SU-DHL-6 (cell line): ENCODE measurements around the gene GHR.

Experiments
- CTCF ChIP-seq: fragments of 200-600 bp; sonication (generic); IDR thresholded peaks from one replicate; pipeline ENCODE4 v1.5.1; 2017; ENCODE audit warnings: antibody characterized with exemption, mild to moderate bottlenecking, low read length, moderate library complexity; ENCODE audit not compliant: insufficient read depth, poor library complexity, severe bottlenecking
- EZH2phosphoT487 ChIP-seq: fragments of 200-600 bp; sonication (generic), shearing (Covaris generic); conservative IDR thresholded peaks from 2 replicates; pipeline ENCODE4 v1.6.1; 2018; ENCODE audit warnings: mild to moderate bottlenecking, antibody characterized with exemption, low read length, moderate library complexity, mixed read lengths

GRCh38 chr5:42596817-42597216 is 173.6 kb downstream of the GHR start:
- no peak for TF ChIP-seq CTCF
- TF ChIP-seq EZH2phosphoT487: no peak
